Fibroblast of lung (primary cell): Measurements from ENCODE around the gene CENPV.

Experiments
- CTCF ChIP-seq, 2 donors: IDR thresholded peaks in 1 of 2; conservative IDR thresholded peaks in 1 of 2; 1 replicate in 1 of 2; 2 replicates in 1 of 2; pipeline ENCODE4 v1.5.1; 2011 to 2012; ENCODE audit warnings: low read length in 2 of 2, control low read depth in 1 of 2, inconsistent platforms in 1 of 2, low read depth in 1 of 2, mild to moderate bottlenecking in 1 of 2
- EZH2 ChIP-seq: IDR thresholded peaks from 2 replicates; pipeline ENCODE4 v1.5.1; 2012; ENCODE audit warnings: low read length, control low read depth, mild to moderate bottlenecking; ENCODE audit errors: missing control alignments

GRCh38 chr17:16325964-16326363 is 27.3 kb downstream of the CENPV start:
- TF ChIP-seq CTCF (conservative IDR thresholded peaks at IDR 0.05 in 1 of 2, IDR thresholded peaks at IDR 0.05 in 1 of 2; ENCODE audit: low read depth in 1 of 2, low read length in 2 of 2), result no peak
- TF ChIP-seq EZH2, result no peak
